ENCODE measurements around the gene CXCL5. TPM values are rescaled to one million over a fixed set of nuclear protein-coding genes. Genes with fewer than 3 reads are reported as not detected.

Gene CXCL5
- total and polyA plus RNA-seq, 10 of the 15 experiments (the other 5 are each of a cell fraction or from before 2014, with no cell fraction given): not detected

DNA sequence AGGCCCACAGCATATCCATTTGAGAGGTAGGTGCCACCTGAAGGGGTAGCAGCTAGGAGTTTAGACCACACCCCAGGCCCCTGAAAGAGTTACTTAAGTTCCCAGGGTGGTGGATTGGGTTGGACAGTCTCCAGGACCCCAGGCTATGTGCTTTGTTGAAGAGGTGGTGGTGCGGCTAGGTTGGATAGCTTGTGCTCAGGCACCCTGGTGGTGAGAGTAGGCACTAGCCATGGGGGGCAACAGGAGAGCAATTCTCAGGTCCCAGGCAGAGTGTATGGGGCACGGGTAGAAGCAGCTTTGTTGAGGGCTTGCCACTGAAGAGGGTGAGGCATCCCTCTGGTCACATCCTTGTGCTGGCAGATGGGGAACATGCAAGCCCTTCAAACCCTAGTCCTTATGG, 22.3 kb downstream of the CXCL5 start (continued):
- TF ChIP-seq, protein P1, sequence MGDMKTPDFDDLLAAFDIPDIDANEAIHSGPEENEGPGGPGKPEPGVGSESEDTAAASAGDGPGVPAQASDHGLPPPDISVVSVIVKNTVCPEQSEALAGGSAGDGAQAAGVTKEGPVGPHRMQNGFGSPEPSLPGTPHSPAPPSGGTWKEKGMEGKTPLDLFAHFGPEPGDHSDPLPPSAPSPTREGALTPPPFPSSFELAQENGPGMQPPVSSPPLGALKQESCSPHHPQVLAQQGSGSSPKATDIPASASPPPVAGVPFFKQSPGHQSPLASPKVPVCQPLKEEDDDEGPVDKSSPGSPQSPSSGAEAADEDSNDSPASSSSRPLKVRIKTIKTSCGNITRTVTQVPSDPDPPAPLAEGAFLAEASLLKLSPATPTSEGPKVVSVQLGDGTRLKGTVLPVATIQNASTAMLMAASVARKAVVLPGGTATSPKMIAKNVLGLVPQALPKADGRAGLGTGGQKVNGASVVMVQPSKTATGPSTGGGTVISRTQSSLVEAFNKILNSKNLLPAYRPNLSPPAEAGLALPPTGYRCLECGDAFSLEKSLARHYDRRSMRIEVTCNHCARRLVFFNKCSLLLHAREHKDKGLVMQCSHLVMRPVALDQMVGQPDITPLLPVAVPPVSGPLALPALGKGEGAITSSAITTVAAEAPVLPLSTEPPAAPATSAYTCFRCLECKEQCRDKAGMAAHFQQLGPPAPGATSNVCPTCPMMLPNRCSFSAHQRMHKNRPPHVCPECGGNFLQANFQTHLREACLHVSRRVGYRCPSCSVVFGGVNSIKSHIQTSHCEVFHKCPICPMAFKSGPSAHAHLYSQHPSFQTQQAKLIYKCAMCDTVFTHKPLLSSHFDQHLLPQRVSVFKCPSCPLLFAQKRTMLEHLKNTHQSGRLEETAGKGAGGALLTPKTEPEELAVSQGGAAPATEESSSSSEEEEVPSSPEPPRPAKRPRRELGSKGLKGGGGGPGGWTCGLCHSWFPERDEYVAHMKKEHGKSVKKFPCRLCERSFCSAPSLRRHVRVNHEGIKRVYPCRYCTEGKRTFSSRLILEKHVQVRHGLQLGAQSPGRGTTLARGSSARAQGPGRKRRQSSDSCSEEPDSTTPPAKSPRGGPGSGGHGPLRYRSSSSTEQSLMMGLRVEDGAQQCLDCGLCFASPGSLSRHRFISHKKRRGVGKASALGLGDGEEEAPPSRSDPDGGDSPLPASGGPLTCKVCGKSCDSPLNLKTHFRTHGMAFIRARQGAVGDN (IDR thresholded peaks at IDR 0.05): no peak
- no peak for TF ChIP-seq CBX5 (IDR thresholded peaks at IDR 0.05; ENCODE audit: low read depth)
- TF ChIP-seq SP1 (IDR thresholded peaks at IDR 0.05; ENCODE audit: low read depth, low read length): no peak
- TF ChIP-seq SREBF2 (IDR thresholded peaks at IDR 0.05; ENCODE audit: low read length): no peak
- no peak for TF ChIP-seq RBBP5 (conservative IDR thresholded peaks at IDR 0.05)
- TF ChIP-seq, protein P2, sequence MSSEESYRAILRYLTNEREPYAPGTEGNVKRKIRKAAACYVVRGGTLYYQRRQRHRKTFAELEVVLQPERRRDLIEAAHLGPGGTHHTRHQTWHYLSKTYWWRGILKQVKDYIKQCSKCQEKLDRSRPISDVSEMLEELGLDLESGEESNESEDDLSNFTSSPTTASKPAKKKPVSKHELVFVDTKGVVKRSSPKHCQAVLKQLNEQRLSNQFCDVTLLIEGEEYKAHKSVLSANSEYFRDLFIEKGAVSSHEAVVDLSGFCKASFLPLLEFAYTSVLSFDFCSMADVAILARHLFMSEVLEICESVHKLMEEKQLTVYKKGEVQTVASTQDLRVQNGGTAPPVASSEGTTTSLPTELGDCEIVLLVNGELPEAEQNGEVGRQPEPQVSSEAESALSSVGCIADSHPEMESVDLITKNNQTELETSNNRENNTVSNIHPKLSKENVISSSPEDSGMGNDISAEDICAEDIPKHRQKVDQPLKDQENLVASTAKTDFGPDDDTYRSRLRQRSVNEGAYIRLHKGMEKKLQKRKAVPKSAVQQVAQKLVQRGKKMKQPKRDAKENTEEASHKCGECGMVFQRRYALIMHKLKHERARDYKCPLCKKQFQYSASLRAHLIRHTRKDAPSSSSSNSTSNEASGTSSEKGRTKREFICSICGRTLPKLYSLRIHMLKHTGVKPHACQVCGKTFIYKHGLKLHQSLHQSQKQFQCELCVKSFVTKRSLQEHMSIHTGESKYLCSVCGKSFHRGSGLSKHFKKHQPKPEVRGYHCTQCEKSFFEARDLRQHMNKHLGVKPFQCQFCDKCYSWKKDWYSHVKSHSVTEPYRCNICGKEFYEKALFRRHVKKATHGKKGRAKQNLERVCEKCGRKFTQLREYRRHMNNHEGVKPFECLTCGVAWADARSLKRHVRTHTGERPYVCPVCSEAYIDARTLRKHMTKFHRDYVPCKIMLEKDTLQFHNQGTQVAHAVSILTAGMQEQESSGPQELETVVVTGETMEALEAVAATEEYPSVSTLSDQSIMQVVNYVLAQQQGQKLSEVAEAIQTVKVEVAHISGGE (CRISPR knock-in tag; IDR thresholded peaks at IDR 0.05): no peak
- TF ChIP-seq SMARCA5 (IDR thresholded peaks at IDR 0.05): no peak
- no peak for TF ChIP-seq RB1 (IDR thresholded peaks at IDR 0.05; ENCODE audit: borderline replicate concordance)
- TF ChIP-seq TBL1XR1 (IDR thresholded peaks at IDR 0.05; ENCODE audit: low read depth, low read length): no peak
- no peak for TF ChIP-seq EGR1 (IDR thresholded peaks at IDR 0.05; ENCODE audit: borderline replicate concordance in 1 of 2, low read depth in 2 of 2, low read length in 2 of 2)
- no peak for TF ChIP-seq FOS (IDR thresholded peaks at IDR 0.05; ENCODE audit: borderline replicate concordance, extremely low read depth, insufficient read length)
- no peak for TF ChIP-seq NBN (IDR thresholded peaks at IDR 0.05)

Measured in GM12878 (cell line).